GM23338 (cell line): ENCODE results near the gene CHST11. TPM values are rescaled to one million over a fixed set of nuclear protein-coding genes. Genes with fewer than 3 reads are reported as not detected.

Source experiments
- ATAC-seq: fragments of 200-7000 bp; cut with Tn5 transposase; 3 replicates; pipeline ENCODE4 v1.9.1; 2020
- DNase-seq: peaks from one replicate; pipeline ENCODE4 v3.0.0-alpha.2; 2015; ENCODE audit warnings: low spot score
- H2AFZ ChIP-seq: fragments of 200-600 bp; sonication (generic); 2 replicates; pipeline ENCODE4 v1.8.0; 2016; ENCODE audit warnings: antibody characterized with exemption, mild to moderate bottlenecking, moderate library complexity
- H3F3A ChIP-seq: fragments of 200-600 bp; sonication (generic); replicated peaks from 2 replicates; pipeline ENCODE4 v1.8.0; 2017; ENCODE audit warnings: antibody characterized with exemption, mixed run types, low read depth
- H3K27ac ChIP-seq: fragments of 200-600 bp; sonication (generic); 2 replicates; pipeline ENCODE4 v1.6.1; 2016; ENCODE audit warnings: low read depth
- H3K27me3 ChIP-seq: fragments of 200-600 bp; sonication (generic); 2 replicates; pipeline ENCODE4 v1.8.0; 2016; ENCODE audit warnings: mild to moderate bottlenecking, mixed run types, moderate library complexity; ENCODE audit not compliant: insufficient read depth
- H3K36me3 ChIP-seq: fragments of 200-600 bp; sonication (generic); 2 replicates; pipeline ENCODE4 v1.8.0; 2016; ENCODE audit warnings: mild to moderate bottlenecking; ENCODE audit not compliant: insufficient read depth
- H3K4me1 ChIP-seq: fragments of 200-600 bp; sonication (generic); 2 replicates; pipeline ENCODE4 v1.8.0; 2016; ENCODE audit warnings: mild to moderate bottlenecking, moderate library complexity; ENCODE audit not compliant: insufficient read depth
- H3K4me2 ChIP-seq: fragments of 200-600 bp; sonication (generic); 2 replicates; pipeline ENCODE4 v1.7.1; 2017; ENCODE audit warnings: mixed run types
- H3K4me3 ChIP-seq: fragments of 200-600 bp; sonication (generic); 2 replicates; pipeline ENCODE4 v1.6.1; 2016; ENCODE audit warnings: mixed run types
- H3K79me2 ChIP-seq: fragments of 200-600 bp; sonication (generic); replicated peaks from 2 replicates; pipeline ENCODE4 v1.8.0; 2017; ENCODE audit warnings: mild to moderate bottlenecking; ENCODE audit not compliant: insufficient read depth
- H3K9me2 ChIP-seq: fragments of 200-600 bp; sonication (generic); 2 replicates; pipeline ENCODE4 v1.8.0; 2017; ENCODE audit not compliant: insufficient read depth
- H4K20me1 ChIP-seq: fragments of 200-600 bp; sonication (generic); replicated peaks from 2 replicates; pipeline ENCODE4 v1.8.0; 2017; ENCODE audit warnings: mild to moderate bottlenecking; ENCODE audit not compliant: insufficient read depth
- H3K27ac Mint-ChIP-seq: 2 replicates; pipeline ENCODE4 v1.8.0; 2020; ENCODE audit warnings: inconsistent platforms, mild to moderate bottlenecking, moderate library complexity, mixed read lengths
- H3K27me3 Mint-ChIP-seq: 3 replicates; pipeline ENCODE4 v1.8.0; 2022; ENCODE audit warnings: low read depth, mild to moderate bottlenecking, moderate library complexity, mixed read lengths, inconsistent platforms; ENCODE audit not compliant: insufficient read depth, poor library complexity
- H3K36me3 Mint-ChIP-seq: 3 replicates; pipeline ENCODE4 v1.8.0; 2021; ENCODE audit warnings: low read depth, mild to moderate bottlenecking, inconsistent platforms, moderate library complexity, mixed read lengths
- H3K4me1 Mint-ChIP-seq: 3 replicates; pipeline ENCODE4 v1.8.0; 2020; ENCODE audit warnings: mild to moderate bottlenecking, inconsistent platforms, mixed read lengths
- H3K4me3 Mint-ChIP-seq: 3 replicates; pipeline ENCODE4 v1.8.0; 2021; ENCODE audit warnings: moderate library complexity, mild to moderate bottlenecking, inconsistent platforms, mixed read lengths
- H3K9me3 Mint-ChIP-seq: 3 replicates; pipeline ENCODE4 v1.8.0; 2020; ENCODE audit warnings: moderate library complexity, mild to moderate bottlenecking, inconsistent platforms, mixed read lengths
- CREB1 ChIP-seq: fragments of 250-450 bp; sonication (Bioruptor Pico); IDR thresholded peaks from 2 replicates; pipeline ENCODE4 v1.5.0; 2020; ENCODE audit warnings: low read depth, mild to moderate bottlenecking, moderate library complexity
- CTCF ChIP-seq, 2 experiments: fragments of 200-600 bp in 1 of 2; sonication (generic) in 1 of 2; conservative IDR thresholded peaks; 2 replicates each; pipeline versions ENCODE4 v1.5.1 to v1.6.1; 2016 to 2017; ENCODE audit warnings: antibody characterized with exemption in 2 of 2, low read depth in 2 of 2, mild to moderate bottlenecking in 2 of 2, moderate library complexity in 1 of 2
- EZH2 ChIP-seq: fragments of 200-600 bp; sonication (generic); IDR thresholded peaks from one replicate; pipeline ENCODE4 v1.8.0; 2017; ENCODE audit warnings: antibody characterized with exemption, mild to moderate bottlenecking, low read depth; ENCODE audit not compliant: unreplicated experiment
- JUNB ChIP-seq: IDR thresholded peaks from one replicate; pipeline ENCODE4 v1.6.1; 2016; ENCODE audit warnings: antibody characterized with exemption; ENCODE audit not compliant: unreplicated experiment
- NANOG ChIP-seq: IDR thresholded peaks from 2 replicates; pipeline ENCODE4 v1.6.1; 2016; ENCODE audit warnings: antibody characterized with exemption, borderline replicate concordance
- POLR2AphosphoS5 ChIP-seq: IDR thresholded peaks from 2 replicates; pipeline ENCODE4 v1.6.1; 2016; ENCODE audit warnings: antibody characterized with exemption, low read depth
- REST ChIP-seq: IDR thresholded peaks from one replicate; pipeline ENCODE4 v1.6.1; 2018; ENCODE audit warnings: antibody characterized with exemption; ENCODE audit not compliant: unreplicated experiment
- STAT1 ChIP-seq: IDR thresholded peaks from one replicate; pipeline ENCODE4 v1.6.1; 2016; ENCODE audit warnings: antibody characterized with exemption; ENCODE audit not compliant: unreplicated experiment
- ZNF114 ChIP-seq: fragments of 250-450 bp; sonication (Bioruptor Pico); IDR thresholded peaks from 2 replicates; pipeline ENCODE4 v1.5.0; 2020; ENCODE audit warnings: mild to moderate bottlenecking, moderate library complexity
- ZNF331 ChIP-seq: fragments of 250-450 bp; sonication (Bioruptor Pico); IDR thresholded peaks from 2 replicates; pipeline ENCODE4 v1.5.0; 2020; ENCODE audit warnings: low read depth, mild to moderate bottlenecking, moderate library complexity
- ZNF462 ChIP-seq: fragments of 250-450 bp; sonication (Bioruptor Pico); IDR thresholded peaks from 2 replicates; pipeline ENCODE4 v1.5.0; 2020; ENCODE audit warnings: mild to moderate bottlenecking, moderate library complexity
- polyA plus RNA-seq: library from polyadenylated mRNA; unstranded; fragments of >200 nt; fragmentation: Nextera tagmentation; extraction: Ambion mirVana; gene quantifications from 2 replicates; pipeline ENCODE4 v1.2.1, GENCODE V29; 2016
- total RNA-seq: library from RNA; depleted of rRNA; stranded (reverse); fragments of >200 nt; shearing (Covaris generic); gene quantifications from 2 replicates; pipeline ENCODE4 v1.2.3, GENCODE V29; 2014
- TF ChIP-seq, protein P1 (sequence below): IDR thresholded peaks from 2 replicates; pipeline ENCODE4 v1.6.1; 2016; ENCODE audit warnings: antibody characterized with exemption

Gene CHST11
- total and polyA plus RNA-seq, 2 experiments from 2014 or later: 7.7 to 25.7 TPM

DNA sequence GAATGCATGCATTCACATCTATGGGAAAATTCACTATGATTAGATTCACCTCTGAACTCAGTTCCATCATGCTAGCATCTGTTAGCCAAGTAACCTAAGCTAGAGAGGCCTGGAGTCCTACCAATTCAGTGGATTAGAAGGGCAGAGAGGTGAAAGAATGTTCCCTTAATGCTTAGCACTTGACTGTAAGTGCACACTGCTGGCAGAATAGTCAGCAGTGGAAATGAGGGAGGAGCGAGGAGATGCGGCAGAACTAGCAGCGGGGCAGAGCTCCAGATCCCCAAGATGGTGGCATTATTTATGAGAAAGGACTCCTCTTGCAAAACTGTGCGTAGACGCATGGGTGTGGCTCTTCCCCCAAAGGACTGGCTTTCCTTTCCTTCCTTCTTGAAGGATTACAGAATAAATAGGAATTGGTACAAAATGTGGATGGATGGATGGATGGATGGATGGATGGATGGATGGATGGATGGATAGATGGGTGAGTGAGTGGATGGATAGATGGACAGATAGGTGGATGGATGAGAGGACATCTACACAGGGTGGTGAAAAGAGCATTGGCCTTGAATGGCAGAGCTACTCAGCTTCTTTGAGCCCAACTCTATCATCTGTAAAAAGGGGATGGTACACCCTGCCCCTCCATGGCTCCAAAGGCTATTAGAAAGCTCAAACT lies 227.2 kb downstream of the CHST11 start:
- peaks cover 2% of the 10 kb centered on the region for H3K27me3 Mint-ChIP-seq
- Histone ChIP-seq H3F3A (no peaks in the 10 kb centered on the region), H3K36me3 (no peaks in the 10 kb centered on the region), H3K27ac (no peak overlapping the region), H3K4me3 (no peak overlapping the region), H3K79me2 (no peaks in the 10 kb centered on the region), H3K27me3 (no peaks in the 10 kb centered on the region), H3K4me2 (no peak overlapping the region), H4K20me1 (no peaks in the 10 kb centered on the region; the same call in 1 of the 2 replicates), H3K4me1 (no peaks in the 10 kb centered on the region), H3K9me2 (no peaks in the 10 kb centered on the region), H2AFZ (no peak overlapping the region)
- TF ChIP-seq REST (no peak), ZNF331 (no peak), JUNB (no peak), STAT1 (no peak), CTCF (conservative IDR thresholded peaks at IDR 0.05; ENCODE audit: low read depth in 2 of 2) (no peak), POLR2AphosphoS5 (no peak), EZH2 (no peak), CREB1 (CRISPR knock-in tag) (no peak), ZNF462 (CRISPR knock-in tag) (no peak), NANOG (no peak), ZNF114 (CRISPR knock-in tag) (no peak)
- TF ChIP-seq, protein P1, sequence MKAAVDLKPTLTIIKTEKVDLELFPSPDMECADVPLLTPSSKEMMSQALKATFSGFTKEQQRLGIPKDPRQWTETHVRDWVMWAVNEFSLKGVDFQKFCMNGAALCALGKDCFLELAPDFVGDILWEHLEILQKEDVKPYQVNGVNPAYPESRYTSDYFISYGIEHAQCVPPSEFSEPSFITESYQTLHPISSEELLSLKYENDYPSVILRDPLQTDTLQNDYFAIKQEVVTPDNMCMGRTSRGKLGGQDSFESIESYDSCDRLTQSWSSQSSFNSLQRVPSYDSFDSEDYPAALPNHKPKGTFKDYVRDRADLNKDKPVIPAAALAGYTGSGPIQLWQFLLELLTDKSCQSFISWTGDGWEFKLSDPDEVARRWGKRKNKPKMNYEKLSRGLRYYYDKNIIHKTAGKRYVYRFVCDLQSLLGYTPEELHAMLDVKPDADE: no peak
- no peaks in the 10 kb centered on the region for H3K9me3 Mint-ChIP-seq
- H3K4me1 Mint-ChIP-seq: peaks cover 3% of the 10 kb centered on the region; the same call in 2 of the 3 replicates
- H3K27ac Mint-ChIP-seq: no peak overlapping the region
- ATAC-seq (no peak), DNase-seq (no peak)
- H3K4me3 Mint-ChIP-seq: no peak overlapping the region
- no peaks in the 10 kb centered on the region; the same call in 2 of the 3 replicates for H3K36me3 Mint-ChIP-seq
